ENCODE data around the gene TIMP1. TPM values are rescaled to one million over a fixed set of nuclear protein-coding genes. Genes with fewer than 3 reads are reported as not detected.

The TIMP1 gene
- polyA plus RNA-seq, 1 donor from 2014 or later: 2.0 TPM

- Histone ChIP-seq H4K20me1 (ENCODE audit: insufficient read depth) (no peaks in the 10 kb centered on the region), H3K36me3 (ENCODE audit: insufficient read depth, low read length) (no peaks in the 10 kb centered on the region), H3K4me2 (ENCODE audit: low read length) (no peak overlapping the region), H2AFZ (ENCODE audit: low read depth, low read length) (no peak overlapping the region), H3K9ac (ENCODE audit: low read length) (no peak overlapping the region), H3F3A (ENCODE audit: insufficient read depth, low read length, poor library complexity, severe bottlenecking) (no peaks in the 10 kb centered on the region), H3K4me3 (ENCODE audit: low read length) (no peak overlapping the region), H3K9me3 (ENCODE audit: low read length) (no peaks in the 10 kb centered on the region), H3K79me2 (replicated peaks; ENCODE audit: insufficient read depth, low read length) (no peaks in the 10 kb centered on the region), H3K27ac (ENCODE audit: low read length) (no peak overlapping the region), H3K27me3 (ENCODE audit: insufficient read depth, low read depth, low read length) (no peaks in the 10 kb centered on the region), H3K9me2 (ENCODE audit: insufficient read depth, low read length) (no peaks in the 10 kb centered on the region)
- TF ChIP-seq RAD21 (conservative IDR thresholded peaks at IDR 0.05): no peak
- TF ChIP-seq MXI1 (conservative IDR thresholded peaks at IDR 0.05; ENCODE audit: poor library complexity, severe bottlenecking): no peak
- TF ChIP-seq, protein P1, sequence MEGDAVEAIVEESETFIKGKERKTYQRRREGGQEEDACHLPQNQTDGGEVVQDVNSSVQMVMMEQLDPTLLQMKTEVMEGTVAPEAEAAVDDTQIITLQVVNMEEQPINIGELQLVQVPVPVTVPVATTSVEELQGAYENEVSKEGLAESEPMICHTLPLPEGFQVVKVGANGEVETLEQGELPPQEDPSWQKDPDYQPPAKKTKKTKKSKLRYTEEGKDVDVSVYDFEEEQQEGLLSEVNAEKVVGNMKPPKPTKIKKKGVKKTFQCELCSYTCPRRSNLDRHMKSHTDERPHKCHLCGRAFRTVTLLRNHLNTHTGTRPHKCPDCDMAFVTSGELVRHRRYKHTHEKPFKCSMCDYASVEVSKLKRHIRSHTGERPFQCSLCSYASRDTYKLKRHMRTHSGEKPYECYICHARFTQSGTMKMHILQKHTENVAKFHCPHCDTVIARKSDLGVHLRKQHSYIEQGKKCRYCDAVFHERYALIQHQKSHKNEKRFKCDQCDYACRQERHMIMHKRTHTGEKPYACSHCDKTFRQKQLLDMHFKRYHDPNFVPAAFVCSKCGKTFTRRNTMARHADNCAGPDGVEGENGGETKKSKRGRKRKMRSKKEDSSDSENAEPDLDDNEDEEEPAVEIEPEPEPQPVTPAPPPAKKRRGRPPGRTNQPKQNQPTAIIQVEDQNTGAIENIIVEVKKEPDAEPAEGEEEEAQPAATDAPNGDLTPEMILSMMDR (IDR thresholded peaks at IDR 0.05; ENCODE audit: poor library complexity, severe bottlenecking): no peak
- no peak for TF ChIP-seq EP300 (conservative IDR thresholded peaks at IDR 0.05; ENCODE audit: poor library complexity, severe bottlenecking)
- TF ChIP-seq TAF1 (IDR thresholded peaks at IDR 0.05; ENCODE audit: low read depth): no peak
- TF ChIP-seq EZH2 (IDR thresholded peaks at IDR 0.05; ENCODE audit: borderline replicate concordance, insufficient read depth, low read length, poor library complexity, severe bottlenecking): no peak
- TF ChIP-seq SMC3 (conservative IDR thresholded peaks at IDR 0.05; ENCODE audit: poor library complexity): no peak
- no peak for TF ChIP-seq POLR2AphosphoS5 (IDR thresholded peaks at IDR 0.05)
Observed at GRCh38 chrX:47605024-47605423, 22.8 kb downstream of the TIMP1 start.

- Histone ChIP-seq H3K4me2 (ENCODE audit: low read length) (no peak overlapping the region), H3K79me2 (replicated peaks; ENCODE audit: insufficient read depth, low read length) (no peaks in the 10 kb centered on the region), H3K27me3 (ENCODE audit: insufficient read depth, low read depth, low read length) (no peaks in the 10 kb centered on the region), H4K20me1 (ENCODE audit: insufficient read depth) (no peaks in the 10 kb centered on the region), H3K9ac (ENCODE audit: low read length) (no peak overlapping the region), H3K9me2 (ENCODE audit: insufficient read depth, low read length) (no peaks in the 10 kb centered on the region), H2AFZ (ENCODE audit: low read depth, low read length) (no peak overlapping the region), H3K36me3 (ENCODE audit: insufficient read depth, low read length) (no peaks in the 10 kb centered on the region), H3F3A (ENCODE audit: insufficient read depth, low read length, poor library complexity, severe bottlenecking) (no peaks in the 10 kb centered on the region), H3K4me3 (ENCODE audit: low read length) (no peak overlapping the region), H3K9me3 (ENCODE audit: low read length) (no peaks in the 10 kb centered on the region), H3K27ac (ENCODE audit: low read length) (no peak overlapping the region)
- TF ChIP-seq SMC3 (conservative IDR thresholded peaks at IDR 0.05; ENCODE audit: poor library complexity): no peak
- TF ChIP-seq TAF1 (IDR thresholded peaks at IDR 0.05; ENCODE audit: low read depth): no peak
- no peak for TF ChIP-seq EP300 (conservative IDR thresholded peaks at IDR 0.05; ENCODE audit: poor library complexity, severe bottlenecking)
- TF ChIP-seq REST (IDR thresholded peaks at IDR 0.05; ENCODE audit: borderline replicate concordance): no peak
- TF ChIP-seq EZH2 (IDR thresholded peaks at IDR 0.05; ENCODE audit: borderline replicate concordance, insufficient read depth, low read length, poor library complexity, severe bottlenecking): no peak
- no peak for TF ChIP-seq POLR2AphosphoS5 (IDR thresholded peaks at IDR 0.05)
- no peak for TF ChIP-seq RAD21 (conservative IDR thresholded peaks at IDR 0.05)
- TF ChIP-seq, protein P1 (IDR thresholded peaks at IDR 0.05; ENCODE audit: poor library complexity, severe bottlenecking): no peak
- TF ChIP-seq MXI1 (conservative IDR thresholded peaks at IDR 0.05; ENCODE audit: poor library complexity, severe bottlenecking): no peak
Observed at GRCh38 chrX:47607091-47607490, 24.9 kb downstream of the TIMP1 start.
